LHCN-M2 (cell line): Measurements from ENCODE around the gene ELOVL6. TPM values are rescaled to one million over a fixed set of nuclear protein-coding genes. Genes with fewer than 3 reads are reported as not detected.
"Not testable (repeated sequence)": the region's sequence is repeated elsewhere in the genome, so short reads cannot be mapped to it uniquely, and the experiment has no call there.

ENCODE experiments used
- DNase-seq: peaks from one replicate; pipeline ENCODE4 v3.0.0-alpha.2; 2012; ENCODE audit warnings: low read depth
- polyA plus RNA-seq: library from polyadenylated mRNA; unstranded; fragments of >200 nt; gene quantifications from one replicate; pipeline ENCODE4 v1.2.1, GENCODE V29; 2012; ENCODE audit warnings: missing spikeins
- total RNA-seq: library from RNA; depleted of rRNA; stranded (reverse); fragments of >200 nt; gene quantifications from 2 replicates; pipeline ENCODE4 v1.2.3, GENCODE V29; 2014; rRNA removed

Gene ELOVL6, protein sequence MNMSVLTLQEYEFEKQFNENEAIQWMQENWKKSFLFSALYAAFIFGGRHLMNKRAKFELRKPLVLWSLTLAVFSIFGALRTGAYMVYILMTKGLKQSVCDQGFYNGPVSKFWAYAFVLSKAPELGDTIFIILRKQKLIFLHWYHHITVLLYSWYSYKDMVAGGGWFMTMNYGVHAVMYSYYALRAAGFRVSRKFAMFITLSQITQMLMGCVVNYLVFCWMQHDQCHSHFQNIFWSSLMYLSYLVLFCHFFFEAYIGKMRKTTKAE
- 10.4 and 10.7 TPM in 2 replicates for total RNA-seq
- polyA plus RNA-seq: 14.8 TPM

DNA sequence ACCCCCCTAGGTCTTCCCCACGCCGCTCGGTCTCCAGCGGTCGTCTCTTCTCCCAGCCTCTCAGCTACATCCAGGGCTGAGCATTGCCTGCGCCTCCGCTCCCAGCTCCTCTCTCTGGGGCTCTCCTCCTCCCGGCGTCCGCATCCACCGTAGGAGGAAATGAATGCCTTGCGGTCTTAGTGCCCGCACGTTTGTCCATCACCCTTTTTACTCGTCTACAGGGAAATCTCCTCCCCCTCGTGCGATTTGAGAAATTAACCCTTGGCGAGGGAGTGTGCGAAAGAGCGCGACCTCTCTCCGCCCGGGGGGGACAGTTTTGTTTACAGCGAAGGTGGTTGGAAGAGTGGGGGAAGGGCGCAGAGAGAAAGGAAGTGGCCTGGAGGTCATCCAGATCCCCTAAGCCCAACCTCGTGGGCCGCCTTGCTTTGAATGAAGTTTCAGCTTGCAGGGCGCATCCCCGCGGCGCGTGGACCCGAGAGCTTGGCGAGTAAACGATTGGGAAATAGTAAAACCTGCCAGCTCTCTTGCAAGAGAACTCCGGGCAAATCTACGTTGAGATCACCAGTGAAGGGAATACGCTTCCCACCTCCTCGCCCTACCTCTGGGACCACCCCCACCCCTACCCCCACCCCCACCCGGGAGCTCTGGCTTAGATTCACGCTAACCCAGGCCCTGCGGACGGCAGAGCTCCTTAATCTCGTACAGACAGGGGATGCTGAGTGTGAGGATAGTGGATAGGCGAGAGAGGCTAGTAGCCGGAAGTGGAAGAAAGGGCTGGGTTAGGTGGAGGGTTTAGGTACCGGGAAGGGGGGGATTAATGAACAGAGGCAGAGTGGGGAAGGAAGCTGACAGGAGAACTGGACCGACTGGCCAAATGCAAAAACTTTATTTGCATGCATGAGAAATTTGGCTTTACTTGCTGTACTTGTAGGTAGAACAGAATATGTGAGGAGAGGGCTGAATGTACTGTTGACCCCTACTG is at the start of gene ELOVL6:
ELOVL6 (minus strand) TSS at position 181 of the 982 bp plus-strand sequence. CDS start 280 bp downstream, outside the sequence.
- DNase-seq: peak; percentile 86

DNA sequence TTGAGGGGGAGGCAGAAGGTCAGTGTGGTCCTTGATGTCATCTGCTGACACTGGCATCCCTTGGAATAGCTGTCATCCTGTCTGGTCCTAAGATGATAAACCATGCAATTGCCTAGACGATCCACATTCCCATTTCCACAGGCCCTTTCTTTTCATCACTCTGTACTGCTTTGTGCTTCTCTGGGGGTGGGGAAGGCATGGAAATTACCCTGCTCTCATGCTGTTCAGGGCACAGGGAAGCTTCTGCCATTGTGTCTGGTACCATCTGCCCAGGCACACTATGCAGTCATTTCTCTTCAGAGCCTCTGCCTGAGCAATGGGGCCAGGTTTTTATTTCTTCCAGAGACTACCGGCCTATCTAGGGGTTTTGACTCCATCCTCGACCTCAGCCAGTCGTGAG is 49.7 kb upstream of the ELOVL6 start:
- DNase-seq: no peak

DNA sequence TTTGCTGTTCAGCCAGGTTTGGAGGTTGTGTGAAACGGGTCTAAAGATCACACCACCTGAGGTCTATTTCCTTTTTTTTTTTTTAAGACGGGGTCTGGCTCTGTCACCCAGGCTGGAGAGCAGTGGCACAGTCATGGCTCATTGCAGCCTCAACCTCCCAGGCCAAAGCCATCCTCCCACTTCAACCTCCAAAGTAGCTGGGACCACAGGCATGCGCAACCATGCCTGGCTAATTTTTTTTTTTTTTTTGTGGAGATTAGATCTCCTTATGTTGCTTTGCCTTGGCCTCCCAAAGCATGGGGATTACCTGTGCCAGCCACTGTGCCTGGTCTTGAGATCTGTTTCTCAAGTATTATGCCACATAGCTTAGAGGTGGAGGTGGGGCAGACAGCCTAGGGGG is 49.2 kb upstream of the ELOVL6 start:
- no peak for DNase-seq

DNA sequence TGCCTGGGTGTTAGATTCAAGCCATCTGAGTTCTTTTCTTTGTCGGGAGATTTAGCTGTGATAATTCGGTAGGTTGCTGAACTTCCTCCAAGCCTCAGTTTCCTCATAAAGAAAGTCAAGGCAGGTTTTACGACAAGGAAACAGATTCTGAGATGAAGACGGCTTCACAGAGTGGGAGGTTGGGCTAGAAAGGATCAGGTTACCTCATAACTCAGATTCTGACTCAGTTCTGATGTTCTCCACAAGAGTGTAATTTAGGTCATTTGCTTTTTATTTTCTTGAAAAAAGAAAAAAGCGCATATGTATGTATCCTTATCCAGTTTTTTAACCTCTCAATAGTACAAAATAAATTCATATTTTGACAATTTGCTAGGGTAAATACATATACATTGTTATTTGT is 47.2 kb upstream of the ELOVL6 start:
- DNase-seq: peak; percentile 32

DNA sequence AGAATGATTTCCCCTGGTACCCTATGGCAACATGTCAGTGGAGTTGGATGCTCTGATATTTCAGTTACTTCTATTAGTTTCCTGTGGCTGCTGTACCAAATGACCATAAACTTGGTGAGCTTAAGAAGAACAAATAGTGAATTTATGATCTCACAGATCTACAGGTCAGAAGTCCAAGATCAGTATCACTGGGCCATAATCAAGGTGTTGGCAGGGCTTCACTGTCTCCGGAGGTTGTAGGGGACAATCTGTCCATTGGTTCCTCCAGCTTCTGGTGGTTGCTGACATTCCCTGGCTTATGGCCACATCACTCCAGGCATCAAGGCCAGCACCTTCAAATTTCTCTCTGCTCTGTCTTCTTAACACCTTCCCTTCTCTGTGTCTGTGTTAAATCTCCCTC is 37.9 kb upstream of the ELOVL6 start:
- no peak for DNase-seq

DNA sequence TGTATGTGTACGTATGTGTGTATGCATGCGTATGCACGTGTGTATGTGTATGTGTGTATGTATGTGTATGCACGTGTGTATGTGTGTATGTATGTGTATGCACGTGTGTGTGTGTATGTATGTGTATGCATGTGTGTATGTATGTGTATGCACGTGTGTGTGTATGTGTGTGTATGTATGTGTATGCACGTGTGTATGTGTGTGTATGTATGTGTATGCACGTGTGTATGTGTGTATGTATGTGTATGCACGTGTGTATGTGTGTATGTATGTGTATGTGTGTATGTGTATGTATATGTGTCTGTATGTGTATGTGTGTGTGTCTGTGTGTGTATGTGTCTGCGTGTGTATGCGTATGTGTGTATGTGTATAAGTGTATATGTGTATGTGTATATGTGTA is 35.2 kb upstream of the ELOVL6 start:
- not testable (repeated sequence) for DNase-seq

DNA sequence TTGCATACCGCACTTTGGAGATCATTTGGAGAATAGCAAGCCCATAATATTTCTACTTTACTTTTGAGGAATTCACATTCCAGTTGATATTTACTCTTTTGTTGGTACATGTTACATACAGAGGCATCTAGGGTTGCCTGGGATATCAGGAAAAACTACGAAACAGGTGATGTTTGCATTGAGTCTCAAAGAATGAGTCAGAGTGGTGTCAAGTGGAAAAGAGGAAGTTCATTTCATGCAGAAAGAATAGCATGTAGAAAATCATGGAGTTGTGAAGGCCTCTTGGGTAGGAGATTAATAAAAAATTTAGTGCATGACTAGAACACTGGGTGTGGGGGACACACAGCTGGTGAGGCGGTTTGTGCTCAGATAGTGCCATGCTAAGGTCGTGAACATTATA is 33.5 kb upstream of the ELOVL6 start:
- DNase-seq: no peak

DNA sequence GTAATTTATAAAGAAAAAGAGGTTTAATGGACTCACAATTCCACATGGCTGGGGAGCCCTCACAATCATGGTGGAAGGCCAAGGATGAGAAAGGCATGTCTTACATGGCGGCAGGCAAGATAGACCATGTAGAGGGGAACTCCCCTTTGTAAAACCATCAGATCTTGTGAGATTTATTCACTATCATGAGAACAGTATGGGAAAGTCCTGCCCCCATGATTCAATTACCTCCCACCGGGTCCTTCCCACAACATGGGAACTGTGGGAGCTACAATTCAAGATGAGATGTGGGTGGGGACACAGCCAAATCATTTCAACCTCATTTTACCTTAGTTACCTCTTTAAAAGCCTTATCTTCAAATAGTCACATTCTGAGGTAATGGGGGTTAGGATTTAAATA is 30.9 kb upstream of the ELOVL6 start:
- DNase-seq: no peak

DNA sequence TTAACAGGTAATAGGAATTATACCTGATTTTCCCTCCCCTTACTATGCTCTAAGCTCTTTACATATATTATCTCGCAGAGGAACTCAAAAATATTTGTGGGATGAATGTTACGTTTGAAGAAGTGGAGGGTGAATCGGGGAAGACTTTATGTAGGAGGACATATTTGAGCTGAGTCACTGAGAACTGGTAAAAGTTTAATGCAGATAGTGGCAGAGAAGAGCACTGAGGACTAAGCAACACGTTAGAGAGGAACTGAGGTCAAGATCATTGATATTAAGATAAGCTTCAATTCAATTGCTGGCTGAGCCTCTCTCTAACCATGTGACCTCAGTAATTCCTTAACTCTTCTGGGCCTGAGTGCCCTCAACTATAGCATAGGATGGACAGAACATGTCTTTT is 26.4 kb upstream of the ELOVL6 start:
- DNase-seq: no peak

DNA sequence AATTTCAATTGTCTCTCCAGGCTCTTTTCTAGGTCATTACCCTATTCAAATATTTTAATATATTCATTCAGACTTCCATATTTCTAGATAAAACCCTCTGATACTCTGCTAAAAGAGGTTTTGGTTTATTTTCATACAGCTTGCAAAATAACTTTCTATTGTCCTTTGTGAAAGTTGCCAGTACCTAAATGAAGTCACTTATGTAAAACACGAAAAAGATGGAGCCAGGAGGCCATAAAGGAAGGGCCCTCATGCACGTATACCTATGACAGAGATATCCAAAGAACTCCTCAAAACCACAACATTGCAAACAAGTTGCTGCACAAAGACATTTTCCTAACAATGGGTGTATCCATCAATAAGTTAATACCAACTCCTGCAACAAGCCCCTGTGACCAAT is 25.7 kb upstream of the ELOVL6 start:
- no peak for DNase-seq

DNA sequence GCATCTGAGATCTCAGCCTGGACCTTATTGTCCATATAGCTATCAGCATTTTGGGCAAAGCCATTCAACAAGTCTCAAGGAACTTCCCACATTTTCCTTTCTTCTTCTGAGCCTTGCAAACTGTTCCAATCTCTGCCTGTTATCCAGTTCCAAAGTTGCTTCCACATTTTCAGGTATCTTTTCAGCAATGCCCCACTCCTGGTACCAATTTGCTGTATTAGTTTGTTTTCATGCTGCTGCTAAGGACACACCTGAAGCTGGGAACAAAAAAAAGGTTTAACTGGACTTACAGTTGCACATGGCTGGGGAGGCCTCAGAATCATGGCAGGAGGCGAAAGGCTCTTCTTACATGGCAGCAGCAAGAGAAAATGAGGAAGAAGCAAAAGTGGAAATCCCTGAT is 20.5 kb upstream of the ELOVL6 start:
- DNase-seq: not testable (repeated sequence)

DNA sequence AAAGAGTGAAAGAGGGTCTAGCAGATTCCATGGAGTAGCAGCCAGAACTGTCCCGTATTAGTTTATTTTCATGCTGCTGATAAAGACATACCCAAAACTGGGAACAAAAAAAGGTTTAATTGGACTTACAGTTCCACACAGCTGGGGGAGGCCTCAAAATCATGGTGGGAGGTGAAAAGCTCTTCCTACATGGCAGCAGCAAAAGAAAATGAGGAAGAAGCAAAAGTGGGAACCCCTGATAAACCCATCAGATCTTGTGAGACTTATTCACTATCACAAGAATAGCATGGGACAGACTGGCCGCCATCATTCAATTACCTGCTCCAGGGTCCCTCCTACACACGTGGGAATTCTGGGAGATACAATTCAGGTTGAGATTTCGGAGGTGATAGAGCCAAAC is 18.8 kb upstream of the ELOVL6 start:
- not testable (repeated sequence) for DNase-seq

DNA sequence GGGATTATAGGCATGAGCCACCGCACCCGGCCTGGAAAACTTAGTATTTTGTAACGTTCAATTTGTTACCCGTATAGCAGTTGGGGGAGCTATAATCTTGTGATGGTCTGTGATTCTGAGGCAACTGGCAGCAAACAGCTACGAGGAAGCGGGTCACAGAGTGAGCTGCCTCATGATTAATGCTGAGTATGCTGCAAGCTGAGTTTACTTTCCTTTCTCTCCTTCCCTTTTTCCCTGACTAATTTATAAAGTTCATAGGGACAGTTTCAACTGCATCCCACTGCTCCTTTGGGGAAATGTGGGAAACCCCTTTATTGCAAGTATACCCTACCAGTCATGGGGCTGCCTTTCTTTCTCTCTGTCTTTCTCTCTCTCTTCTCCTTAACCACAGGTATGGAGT is 17.7 kb upstream of the ELOVL6 start:
- DNase-seq: peak; percentile 8

DNA sequence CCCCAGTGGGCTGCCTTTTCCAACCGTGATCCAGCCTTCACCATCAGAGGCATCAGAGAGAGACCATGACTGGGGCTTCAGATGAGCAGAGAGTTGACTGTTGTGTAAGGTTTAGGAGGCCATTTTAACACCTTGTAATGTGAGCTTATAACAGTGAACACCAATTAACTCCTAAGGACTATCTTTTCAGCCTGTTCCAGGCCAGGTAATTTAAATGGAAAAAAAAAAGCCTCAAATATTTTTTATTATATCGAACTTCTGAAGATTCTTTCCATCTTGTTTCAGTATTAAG is 13.3 kb upstream of the ELOVL6 start:
- DNase-seq: no peak

DNA sequence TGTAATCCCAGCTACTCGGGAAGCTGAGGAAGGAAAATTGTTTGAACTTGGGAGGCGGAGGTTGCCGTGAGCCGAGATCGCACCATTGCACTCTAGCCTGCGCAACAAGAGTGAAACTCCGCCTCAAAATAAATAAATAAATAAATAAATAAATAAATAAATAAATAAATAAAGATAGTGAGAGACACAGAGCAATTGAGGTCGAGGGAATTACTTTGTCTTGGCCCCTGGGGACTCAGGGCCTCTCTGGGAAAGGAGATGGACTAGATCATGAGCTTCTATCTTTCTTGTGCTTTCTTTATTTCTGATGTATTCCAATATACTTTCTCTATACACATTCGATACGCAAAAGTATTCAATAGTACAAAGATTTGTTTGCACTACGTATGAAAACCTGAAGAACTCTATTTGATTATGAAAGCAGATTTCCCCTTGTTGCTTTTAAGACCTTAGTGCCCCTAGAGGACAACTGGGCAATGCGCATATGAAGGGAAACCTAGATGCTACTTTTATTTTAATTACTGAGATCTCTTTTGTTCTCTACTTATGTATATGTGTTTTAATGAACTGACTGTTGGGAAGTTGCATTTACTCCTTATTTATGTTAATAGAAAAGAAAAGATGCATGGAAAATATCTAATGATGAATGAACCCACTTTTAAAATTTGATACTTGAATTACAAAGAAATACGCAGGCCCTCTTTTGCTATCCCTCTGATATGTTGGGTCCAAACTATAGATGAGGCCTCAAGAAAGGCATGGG is 12.8 kb upstream of the ELOVL6 start:
- DNase-seq: peak; percentile 45

DNA sequence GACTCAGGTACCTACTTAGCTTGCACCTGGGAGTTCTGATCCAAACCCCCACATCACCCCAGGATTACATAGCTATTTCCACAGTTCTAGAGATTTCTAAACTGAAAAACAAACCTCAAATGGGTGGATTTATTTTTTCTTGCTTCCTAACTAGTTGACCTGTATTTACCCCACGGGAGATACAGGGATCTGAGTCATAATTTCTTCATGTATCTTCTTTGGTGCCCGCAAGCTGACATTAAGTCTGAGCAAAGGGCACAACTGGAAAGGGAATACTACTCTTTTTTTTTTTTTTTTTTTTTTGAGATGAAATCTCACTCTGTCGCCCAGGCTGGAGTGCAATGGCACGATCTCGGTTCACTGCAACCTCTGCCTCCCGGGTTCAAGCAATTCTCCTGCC is 10.0 kb upstream of the ELOVL6 start:
- DNase-seq: peak; percentile 54

DNA sequence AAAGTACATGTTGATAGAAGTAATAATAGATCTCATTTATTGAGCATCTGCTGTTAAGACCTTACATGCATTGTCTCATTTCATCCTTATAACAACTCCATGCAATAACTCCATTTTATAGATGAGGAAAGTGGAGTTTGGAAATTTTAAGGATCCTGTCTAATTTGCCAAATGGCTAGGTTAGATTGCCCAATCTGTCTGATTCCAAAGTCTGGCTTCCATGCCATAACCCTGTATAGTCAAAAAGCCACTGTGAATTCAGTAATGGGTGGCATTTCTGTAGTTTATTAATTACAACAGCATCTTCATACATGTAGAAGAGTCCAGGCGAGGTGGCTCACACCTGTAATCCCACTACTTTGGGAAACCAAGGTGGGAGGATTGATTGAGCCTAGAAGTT is 8.8 kb upstream of the ELOVL6 start:
- no peak for DNase-seq

DNA sequence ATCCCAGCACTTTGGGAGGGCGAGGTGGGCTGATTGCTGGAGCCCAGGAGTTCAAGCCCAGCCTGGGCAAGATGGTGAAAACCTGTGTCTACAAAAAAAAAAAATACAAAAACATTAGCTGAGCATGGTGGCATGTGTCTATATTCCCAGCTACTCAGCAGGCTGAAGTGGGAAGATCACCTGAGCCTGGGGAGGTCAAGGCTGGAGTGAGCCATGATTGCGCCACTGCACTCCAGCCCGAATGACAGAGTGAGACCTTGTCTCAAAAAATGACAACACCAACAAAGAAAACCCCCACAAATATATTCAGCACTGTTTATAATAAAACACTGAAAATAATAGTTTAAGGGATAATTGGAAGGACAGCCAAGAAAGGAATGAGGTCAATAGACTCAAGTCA is 3.6 kb upstream of the ELOVL6 start:
- DNase-seq: no peak

DNA sequence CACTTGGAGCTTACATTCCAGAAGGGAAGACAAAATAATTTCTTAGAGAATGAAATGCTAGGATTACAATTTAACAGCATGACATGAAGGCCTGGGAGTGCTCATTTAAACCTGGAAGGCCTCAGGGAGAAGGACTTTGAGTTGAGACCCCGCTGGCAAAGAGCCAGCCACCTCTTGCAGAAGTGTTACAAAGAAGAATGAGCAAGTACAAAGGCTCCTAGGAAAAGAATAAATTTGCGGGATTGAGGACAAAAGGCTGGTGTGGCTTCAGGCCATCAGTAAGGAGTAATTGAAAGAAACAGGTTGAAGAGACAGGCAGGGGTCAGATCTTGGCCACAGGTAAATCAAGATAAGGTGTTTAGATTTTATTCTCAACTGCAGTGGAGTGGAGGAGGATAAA is 3.1 kb upstream of the ELOVL6 start:
- DNase-seq: no peak

DNA sequence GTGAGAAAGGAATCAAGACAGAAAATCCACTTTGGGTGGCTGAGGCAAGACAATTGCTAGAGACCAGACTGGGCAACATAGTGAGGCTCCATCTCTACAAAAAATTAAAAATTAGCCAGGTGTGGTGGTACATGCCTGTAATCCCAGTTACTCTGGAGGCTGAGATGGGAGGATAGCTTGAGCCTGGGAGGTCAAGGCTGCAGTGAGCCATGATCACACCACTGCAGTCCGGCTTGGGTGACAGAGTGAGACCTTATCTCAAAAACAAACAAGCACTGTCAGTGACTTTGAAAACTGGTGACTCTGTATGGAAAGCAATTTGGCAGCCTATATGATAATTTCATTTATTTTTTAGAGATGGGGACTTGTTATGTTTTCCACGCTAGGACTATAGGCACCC is 2.3 kb upstream of the ELOVL6 start:
- DNase-seq: no peak

DNA sequence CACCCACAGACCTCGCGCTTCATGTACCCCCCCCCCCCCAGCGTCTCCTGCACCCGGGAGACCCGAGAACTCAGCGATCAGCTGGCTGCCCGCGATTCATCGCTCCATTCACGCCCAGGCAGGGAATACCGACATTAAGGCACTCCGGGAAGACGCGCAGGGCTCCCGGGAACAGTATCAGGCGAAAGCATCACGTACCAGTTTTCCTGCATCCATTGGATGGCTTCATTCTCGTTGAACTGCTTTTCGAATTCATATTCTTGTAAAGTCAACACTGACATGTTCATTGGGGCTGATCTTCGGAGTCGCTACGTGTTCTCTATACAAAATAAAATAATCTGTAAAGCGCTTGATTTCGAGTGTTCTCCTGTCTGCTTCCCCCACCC is 373 bp downstream of the ELOVL6 start:
- DNase-seq: peak; percentile 32

DNA sequence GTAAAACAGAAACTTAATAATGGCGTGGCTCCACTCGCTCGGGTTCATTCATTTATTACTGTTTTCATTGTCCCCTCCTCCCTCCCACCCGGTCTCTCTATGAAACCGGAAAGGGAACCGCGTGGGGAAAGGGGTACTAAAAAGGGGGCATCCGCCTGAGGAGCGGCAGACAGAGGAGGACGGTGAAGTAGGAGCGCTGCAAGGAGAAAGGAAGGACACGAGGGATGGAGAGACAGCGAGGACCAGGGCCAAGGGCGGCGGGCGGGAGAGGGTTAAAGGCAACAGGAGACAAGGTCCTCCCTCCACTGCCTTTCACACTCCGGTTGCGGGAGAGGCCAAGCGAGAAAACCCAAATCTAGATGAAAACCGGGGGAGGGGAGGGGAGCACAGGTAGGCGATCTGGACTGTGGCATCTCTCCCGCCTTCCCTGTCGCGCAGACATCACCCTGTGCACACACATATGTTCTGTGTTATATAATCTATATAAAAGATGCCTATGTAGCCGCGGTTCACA is 829 bp downstream of the ELOVL6 start:
- peak; percentile 57 for DNase-seq
